T-helper 22 cell (primary cell): ENCODE results near the gene CD247.
"Not testable (repeated sequence)": the region's sequence is repeated elsewhere in the genome, so short reads cannot be mapped to it uniquely, and the experiment has no call there.

Source experiments
- DNase-seq: peaks from one replicate; pipeline ENCODE4 v3.0.0-alpha.2; 2020; ENCODE audit warnings: low read depth

The CD247 gene

DNA sequence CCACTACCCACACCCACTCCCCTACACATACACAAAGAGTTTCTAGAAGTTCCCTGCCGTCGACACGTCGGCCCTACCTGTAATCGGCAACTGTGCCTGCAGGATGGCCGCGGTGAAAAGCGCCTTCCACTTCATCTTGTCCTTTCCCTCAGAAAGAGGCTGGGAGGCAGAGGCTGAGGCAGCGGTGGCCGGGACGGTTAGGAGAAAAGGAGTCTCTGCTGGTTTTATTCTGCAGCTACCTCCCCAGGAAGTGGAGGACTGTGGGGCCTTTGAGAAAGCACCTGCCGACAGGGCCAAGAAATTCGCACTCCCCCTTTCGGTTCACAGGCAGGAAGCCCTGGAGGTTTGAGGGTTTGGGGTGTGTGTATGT lies at the start of gene CD247:
CD247 (minus strand) TSS at position 199 of the 370 bp plus-strand sequence; CDS start at position 135, 64 bp downstream.
- DNase-seq = peak; percentile 66

DNA sequence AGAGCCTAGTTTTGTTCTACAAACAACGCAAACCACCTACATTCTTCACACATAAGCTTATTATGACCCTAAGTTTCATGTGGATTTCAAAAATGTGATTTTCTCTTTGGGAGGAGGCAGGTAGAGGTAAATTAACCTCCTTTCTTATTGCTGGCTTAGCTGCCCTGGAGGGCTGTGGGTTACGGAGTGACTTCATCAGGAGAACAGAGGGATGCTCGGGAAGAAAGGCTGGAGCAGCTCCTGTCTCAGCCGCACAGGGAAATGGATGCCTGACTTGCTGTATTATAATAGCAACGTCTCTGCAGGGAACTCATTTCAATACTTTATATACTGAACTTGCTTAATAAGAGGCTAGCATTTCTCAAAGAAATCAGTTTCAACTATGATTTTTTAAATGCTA lies 49.3 kb upstream of the CD247 start:
- no peak for DNase-seq

DNA sequence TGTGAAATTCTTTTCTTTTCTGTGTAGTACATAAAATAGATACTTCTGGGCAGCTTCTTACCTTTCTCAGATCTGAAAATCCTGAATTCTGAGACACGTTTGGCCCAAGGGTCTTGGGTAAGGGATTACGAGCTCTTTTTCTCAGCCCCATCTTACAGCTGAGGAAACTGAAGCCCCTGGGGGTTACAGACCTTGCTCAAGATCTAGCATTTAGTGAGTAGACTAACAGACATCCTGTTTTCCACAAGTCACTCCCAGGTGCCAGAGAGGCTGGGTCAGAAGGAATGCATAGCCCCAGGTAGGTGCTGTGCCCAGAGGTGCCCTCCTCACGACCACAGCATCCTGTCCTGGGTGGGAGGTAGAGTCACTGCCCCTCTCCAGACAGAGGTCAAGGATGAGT lies 48.4 kb upstream of the CD247 start:
- DNase-seq = no peak

DNA sequence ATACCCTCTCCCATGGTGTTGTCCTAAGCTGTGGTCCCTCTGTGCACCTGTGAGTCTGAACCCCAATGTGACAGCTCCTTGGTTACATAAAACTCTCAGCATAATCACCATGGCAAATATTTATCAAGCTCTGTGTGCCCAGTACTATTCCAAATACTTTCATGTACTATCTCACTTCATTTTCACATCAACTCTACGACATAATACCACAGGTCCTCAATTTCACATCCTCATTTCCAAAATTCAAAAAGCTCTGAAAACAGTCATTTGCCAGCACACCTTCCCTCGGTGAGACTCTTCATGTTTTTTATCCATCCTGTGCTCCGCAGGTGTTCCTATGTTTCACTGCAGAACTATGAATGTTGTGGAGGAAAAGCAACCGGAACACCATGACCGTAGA lies 47.6 kb upstream of the CD247 start:
- DNase-seq = no peak

DNA sequence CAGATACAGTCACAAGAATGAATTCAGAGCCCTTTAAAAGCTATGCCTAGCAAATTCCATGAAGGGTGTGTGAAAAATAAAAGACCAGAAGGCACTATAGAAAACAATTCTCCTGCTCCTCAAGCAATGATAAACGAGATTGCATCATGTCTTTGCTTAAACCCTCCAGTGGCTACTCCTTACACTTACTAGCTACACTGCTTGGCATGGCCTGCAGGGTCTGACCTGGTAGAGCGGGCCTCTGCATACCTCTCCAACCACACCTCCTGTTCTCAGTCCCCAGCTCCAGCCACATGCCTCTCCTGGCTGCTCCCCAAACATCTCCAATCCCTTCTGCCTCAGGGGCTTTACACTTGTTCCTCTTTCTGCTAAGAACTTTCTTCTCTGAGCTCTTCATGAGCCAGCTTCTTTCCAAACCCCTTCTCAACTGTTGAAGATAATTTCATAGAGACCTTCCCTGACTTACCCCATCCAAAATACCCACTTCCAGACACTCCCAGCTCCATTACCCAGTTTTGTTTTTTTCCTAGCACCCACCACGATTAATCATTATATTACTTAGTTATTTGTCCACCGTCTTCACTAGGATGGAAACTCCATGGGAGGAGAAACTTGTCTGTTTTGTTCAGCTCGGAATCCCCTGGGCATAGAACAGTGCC lies 46.4 kb upstream of the CD247 start:
- DNase-seq = no peak

DNA sequence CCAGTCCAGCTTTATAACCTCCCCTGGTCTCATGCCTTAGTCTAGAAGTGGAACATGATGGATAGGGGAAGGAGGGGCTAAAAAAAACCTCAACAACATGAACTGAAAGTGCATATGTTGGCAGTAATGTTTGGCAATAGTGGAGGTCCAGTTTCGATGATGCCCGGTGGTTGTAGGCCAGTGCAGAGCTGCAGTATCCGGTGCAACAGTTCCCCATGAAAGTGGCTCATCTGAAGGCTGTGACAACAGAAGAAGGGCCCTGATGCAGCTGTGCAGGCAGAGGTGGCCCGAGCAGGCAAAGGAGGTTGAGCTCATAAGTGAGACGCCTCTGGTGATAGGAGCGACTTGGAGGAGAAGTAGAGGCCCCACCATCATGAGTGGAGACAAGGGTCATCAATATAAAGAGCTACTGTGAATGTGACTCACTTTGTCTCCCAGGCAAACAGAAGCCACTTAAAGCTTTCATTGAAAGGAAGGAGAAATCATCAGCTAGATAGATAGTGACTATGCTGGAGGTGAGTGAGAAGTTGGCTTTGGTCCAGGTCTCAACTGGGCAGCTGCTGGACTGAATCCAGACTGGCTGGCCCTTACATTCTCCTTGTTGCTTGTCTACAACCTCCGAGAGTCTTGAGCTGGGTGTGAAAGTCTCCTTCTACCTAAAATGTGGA lies 45.4 kb upstream of the CD247 start:
- DNase-seq = no peak

DNA sequence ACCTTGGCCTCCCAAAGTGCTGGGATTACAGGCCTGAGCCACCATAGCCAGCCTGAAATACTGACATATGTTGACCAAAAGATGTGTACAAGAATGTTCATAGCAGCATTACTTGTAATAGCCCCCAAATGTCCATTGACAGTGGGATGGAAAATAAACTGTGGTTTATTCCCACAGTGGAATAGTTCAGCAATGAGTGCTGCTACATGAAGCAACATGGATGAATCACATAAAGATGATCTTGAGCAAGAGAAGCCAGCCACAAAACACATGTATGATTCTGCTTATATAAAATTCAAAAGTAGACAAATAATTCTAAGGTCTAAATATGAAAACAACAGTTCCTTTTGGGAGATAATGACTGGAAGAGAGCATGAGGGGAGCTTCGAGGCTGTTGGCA lies 44.4 kb upstream of the CD247 start:
- DNase-seq = no peak

DNA sequence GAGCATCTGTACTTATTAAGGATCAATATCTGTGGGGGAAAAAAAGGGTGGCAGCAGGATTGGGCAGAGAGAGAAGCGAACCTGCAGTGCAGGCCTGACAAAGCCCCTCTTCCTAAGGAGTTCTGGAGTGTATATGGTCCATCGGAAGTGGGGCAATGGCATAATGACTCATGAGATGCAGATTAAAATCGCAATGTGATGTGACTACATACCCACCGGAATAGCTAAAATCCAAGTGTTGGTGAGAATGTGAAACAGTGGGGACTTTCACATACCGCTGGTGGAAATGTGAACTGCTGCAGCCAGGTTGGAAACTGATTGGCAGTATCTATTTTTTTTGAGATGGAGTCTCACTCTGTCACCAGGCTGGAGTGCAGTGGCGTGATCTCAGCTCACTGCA lies 43.4 kb upstream of the CD247 start:
- DNase-seq = no peak

DNA sequence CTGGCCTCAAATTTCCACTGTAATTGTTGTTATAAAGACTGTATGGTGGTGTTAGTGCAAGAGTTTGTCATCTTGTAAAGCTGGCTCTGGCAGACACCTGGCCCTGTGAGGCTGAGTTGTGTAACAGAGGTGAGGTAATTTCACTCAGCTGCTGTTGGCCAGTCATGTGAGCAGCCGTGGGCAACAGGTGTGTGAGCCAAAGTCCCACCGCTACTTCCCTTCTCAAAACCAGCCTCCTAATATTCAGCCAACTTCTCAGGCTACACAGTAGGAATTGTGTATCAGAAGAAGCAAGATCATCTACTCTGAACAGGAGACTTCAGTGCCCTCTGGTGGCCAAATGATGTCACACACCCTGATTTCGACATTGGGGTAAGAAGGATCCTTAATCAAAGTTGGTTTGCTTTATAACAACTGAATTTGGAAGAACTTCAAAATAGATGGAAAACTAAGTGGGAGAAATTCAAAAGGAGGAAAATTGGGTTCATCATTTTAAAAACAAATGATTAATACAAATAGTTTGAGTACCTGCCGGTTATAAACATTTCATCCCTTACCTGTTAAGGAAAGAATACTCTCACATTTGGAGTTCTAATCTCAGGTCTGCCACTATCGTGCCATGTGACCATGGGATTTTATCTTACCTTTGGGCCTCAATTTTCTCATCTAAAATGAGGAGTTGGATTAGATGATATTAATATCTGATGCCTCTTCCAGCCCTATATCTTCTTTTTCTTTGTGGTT lies 37.8 kb upstream of the CD247 start:
- peak; percentile 46 for DNase-seq

DNA sequence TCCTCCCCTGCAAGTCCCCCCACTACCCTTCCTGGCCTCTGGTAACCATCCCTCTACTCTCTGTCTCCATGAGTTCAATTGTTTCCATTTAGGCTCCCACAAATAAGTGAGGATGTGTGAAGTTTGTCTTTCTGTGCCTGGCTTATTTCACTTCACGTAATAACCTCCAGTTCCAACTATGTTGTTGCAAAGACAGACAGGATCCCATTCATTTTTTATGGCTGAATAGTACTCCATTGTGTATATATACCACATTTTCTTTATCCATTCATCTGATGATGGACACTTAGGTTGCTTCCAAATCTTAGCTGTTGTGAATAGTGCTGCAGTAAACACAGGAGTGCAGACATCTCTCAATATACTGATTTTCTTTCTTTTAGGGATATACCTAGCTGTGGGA lies 36.7 kb upstream of the CD247 start:
- DNase-seq = not testable (repeated sequence)

DNA sequence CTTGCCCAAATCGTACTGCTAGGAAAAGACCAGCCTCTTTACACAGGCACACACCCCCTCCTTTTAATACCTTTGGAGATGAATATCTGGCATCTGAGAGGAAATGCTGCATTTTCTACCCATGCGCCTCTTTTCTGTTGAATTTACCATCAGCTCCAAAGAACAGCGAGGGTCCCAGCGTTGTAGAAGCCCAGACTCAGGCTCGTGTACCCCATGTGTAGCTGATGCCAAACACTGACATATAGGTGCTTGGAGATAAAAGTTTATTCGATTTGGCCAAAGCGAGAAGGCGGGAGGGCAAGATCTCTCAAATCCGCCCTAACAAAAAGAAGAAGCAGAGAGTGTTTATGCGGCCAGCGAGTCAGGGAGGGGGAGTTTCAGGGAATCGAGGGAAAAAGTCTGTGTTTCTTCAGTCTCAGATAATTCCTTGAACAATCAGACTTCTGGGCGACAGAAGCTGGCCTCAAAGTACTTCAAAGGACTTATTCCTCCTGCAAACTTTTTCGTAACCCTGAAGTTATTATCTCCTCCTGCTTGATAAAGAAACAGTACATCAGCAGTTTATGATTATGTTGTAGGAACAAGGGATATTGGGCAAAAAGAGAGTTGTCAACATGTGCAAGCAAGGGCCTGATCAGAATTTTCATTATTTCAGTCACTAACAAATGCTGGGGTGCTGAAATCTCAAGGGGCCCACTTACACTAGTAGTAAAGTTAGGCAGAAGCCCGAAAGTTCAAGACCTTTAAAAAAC lies 35.9 kb upstream of the CD247 start:
- DNase-seq = no peak

DNA sequence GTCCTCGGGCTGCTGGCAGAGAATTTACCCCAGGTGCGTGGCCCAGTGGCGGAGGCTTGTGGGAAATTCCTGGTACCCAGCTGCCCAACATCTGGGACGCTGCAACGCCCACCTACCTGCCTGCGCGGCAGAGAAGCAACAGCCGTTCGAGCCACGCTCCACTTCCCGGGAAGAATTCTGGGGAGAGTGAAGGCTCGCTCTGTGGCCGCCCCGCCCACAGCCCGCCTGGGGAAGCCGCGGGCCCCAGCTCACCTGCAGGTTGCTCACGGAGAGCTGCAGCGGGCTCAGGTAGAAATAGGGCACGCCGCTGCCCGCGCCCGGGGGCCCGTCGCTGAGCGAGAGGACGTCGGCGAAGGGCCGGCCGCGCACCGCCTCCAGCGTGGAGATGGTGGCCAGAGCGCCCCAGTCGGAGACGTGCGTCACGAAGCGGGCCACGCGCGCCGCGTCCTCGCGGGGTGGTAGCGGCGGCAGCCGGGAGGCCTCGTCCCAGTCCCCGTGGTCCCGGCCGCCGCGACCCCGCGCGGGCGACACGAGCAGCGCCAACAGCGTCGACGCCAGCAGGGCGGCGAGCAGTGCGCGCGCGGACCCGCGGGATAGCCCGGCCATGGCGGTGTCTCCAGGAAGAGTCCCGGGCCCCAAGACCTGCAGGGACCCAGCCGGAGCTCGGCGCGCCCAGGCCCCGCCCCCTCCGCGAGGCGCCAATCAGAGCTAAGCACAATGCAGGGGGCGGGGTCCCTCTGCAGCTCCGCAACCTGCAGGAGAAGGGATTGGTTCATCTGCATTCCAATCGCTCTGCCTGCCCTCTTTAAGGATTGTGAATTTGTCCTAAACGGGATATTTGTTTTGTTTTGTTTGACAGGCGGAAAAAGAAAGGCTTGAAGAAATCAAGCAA lies 35.1 kb upstream of the CD247 start, which contains the start of gene CREG1:
CREG1 (minus strand) TSS at position 627 of the 892 bp plus-strand sequence.
- DNase-seq = peak; percentile 85

DNA sequence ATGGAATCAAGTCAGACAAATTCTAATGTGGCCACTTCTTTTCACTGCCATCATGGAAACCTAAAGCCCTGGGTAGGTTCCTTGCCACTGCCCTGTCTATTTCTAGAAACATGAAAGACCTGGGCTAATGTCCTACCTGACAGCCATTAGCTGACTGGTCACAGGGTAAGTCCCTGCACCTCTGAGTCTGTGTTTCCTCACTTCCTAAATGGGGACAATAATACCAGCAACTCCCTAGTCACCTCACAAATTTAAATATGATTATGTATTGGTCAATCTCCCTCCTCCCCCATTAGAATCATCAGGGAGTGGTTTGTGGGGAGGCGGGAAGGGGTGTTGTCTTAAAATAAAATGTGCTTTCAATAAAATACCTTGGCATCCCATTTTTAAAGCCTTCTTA lies 33.0 kb upstream of the CD247 start:
- no peak for DNase-seq

DNA sequence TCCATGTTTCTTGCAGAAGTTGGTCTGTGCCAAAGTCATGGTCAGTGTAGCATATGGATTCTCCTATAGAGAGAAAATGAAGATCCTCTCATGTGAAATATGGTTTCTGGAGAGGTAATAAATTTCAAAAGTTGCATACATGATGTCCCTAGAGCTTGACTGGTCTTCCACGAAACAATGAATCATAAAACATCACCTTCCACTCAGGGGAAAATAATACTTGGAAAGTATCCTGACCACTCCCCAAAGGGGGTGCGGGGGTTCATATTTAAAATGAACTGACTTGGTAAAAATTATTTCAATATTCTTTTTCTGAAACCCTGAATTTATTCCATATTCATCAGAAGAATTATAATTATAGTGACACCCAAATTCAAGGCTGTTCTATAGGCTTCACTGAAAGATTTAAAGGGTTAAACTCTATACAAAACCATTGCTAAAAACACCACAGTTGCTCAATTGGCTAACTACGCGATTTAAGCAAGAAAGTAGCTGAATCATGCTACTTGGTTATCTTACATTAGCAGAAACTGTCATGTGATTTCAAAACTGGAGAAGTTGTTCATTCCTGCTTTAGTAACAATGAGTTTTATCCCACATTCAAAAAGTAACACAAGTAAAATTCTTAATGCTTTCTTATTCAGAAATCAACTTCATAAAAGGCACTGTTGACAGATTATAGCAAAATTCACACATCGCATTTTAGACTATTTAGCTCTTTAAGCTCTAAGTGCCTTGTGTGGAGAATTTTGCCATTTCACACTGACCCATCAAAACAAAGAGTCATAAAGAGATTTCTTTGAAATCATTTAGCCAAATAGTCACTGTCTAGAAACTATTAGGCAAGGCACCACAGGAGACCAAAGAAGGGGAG lies 30.0 kb upstream of the CD247 start:
- no peak for DNase-seq

DNA sequence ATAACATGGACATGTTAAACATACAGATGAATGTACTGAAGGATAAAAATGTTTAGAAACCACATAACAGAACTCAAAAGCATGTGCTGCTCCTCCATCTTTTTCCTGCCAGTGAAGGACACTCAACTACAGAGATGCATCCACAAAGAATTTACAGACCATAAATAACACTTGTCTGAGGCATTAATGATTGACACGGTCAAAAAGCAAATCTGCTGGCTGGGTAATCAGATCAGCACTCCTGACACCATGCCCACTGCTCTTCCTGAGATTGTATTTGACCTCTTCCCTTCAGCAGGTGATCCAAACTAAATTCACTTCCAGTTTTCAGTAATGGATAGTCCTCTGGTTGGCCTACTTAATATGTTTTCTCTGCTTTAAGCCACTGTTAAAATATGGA lies 28.6 kb upstream of the CD247 start:
- no peak for DNase-seq

DNA sequence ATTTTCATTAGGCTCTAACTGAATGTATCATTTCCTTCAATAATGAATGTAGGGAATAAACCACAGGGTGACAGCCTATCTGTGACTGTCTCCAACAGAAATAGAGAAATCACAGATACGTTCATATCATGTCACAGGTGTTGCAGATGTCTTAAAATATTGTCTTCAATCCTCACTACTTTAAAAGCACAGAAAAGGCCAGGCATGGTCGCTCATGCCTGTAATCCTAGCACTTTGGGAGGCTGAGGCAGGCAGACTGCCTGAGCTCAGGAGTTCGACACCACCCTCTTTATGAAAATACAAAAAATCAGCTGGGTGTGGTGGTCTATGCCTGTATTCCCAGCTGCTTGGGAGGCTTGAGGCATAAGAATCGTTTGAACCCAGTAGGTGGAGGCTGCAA lies 27.0 kb upstream of the CD247 start:
- DNase-seq = no peak

DNA sequence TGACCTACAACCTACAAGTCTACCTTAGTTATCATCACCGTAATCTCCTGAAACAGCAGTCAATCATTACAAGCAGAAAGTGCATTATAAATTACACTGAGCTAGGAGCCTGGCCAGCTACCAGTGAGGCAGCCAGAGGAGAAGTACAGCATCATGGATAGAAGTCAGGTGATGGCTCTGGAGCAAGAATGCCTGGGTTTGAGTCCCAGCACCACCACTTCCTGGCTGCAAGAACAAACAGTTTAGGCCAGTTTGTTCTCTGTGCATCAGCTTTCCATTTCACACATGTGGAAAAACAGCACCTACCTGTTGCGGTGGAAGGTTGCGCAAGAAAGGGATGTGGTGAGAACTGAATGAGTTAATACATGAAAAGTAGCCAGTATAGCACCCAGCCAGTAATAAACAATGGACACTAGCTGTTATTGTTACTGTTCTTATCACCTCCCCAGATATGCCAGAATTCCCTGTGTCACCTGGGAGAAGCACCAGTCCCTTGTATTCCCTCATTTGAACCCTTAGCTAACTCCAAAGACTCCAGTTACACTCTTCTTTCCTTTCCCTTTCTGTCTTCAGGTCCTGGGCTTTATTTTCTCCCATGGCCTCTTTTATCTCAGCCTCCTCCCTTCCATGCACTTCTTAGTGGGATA lies 26.2 kb upstream of the CD247 start:
- no peak for DNase-seq

DNA sequence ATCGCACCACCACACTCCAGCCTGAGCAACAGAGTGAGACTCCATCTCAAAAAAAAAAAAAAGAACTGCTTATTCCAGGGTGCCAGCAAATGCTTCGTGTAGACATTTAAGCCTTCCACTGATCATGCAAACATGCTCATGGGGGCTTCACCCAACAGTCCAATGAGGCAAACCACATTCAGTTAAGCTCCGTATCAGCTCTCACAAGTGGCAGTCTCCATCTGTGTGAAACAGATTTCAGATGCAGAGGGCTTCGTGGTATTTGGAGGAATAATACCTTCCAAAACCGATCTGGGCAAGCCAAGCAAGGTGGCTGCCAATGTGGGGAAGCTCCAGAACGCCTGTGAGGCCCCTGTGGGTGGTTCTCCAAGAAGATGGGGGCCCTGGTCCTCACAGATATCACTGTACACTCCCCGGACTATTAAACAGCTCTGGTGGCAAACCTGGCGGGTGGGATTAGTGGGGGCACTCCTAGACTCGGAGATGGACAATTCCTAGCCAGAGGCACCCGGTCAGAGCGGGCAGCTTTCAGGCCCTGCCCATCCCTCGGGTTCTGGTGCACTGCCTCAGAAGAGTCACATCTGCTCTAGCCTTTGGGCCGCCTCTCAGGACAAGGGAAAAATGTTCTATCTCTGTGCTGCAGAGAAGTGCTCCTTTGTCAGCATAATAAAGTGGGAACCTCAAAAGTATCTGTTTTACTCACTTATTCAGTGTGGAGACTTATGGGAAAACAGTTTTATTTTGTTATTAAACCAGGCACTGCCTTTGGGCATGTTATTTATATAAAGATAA lies 25.1 kb upstream of the CD247 start:
- DNase-seq = no peak
